ACC112 (cell line): ENCODE measurements around the gene VWA3B.
"Not testable (repeated sequence)": the region's sequence is repeated elsewhere in the genome, so short reads cannot be mapped to it uniquely, and the experiment has no call there.

Source experiments
- H2AFZ ChIP-seq: fragments of 200-600 bp; sonication (generic); one replicate; pipeline ENCODE4 v1.6.0; 2017; ENCODE audit warnings: antibody characterized with exemption, low read length; ENCODE audit not compliant: unreplicated experiment
- H3K27ac ChIP-seq: fragments of 200-600 bp; sonication (generic); 2 replicates; pipeline ENCODE4 v1.5.1; 2014; ENCODE audit warnings: low read depth, mild to moderate bottlenecking, antibody characterized with exemption, low read length, moderate library complexity
- H3K27me3 ChIP-seq: fragments of 200-600 bp; sonication (generic); 2 replicates; pipeline ENCODE4 v1.6.1; 2014; ENCODE audit warnings: mild to moderate bottlenecking, antibody characterized with exemption, low read length, moderate library complexity, mixed read lengths; ENCODE audit not compliant: insufficient read depth
- H3K36me3 ChIP-seq: fragments of 200-600 bp; sonication (generic); 2 replicates; pipeline ENCODE4 v1.6.1; 2016; ENCODE audit warnings: mild to moderate bottlenecking, antibody characterized with exemption, low read length, moderate library complexity, mixed read lengths; ENCODE audit not compliant: insufficient read depth
- H3K4me1 ChIP-seq: fragments of 200-600 bp; sonication (generic); one replicate; pipeline ENCODE4 v1.6.1; 2016; ENCODE audit warnings: low read length, mixed read lengths; ENCODE audit not compliant: insufficient read depth, unreplicated experiment, control insufficient read depth
- H3K4me3 ChIP-seq: fragments of 200-600 bp; sonication (generic); 2 replicates; pipeline ENCODE4 v1.5.1; 2014; ENCODE audit warnings: mild to moderate bottlenecking, low read depth, low read length
- H3K79me2 ChIP-seq: fragments of 200-600 bp; sonication (generic); one replicate; pipeline ENCODE4 v1.6.0; 2016; ENCODE audit warnings: low read length; ENCODE audit not compliant: control insufficient read depth, unreplicated experiment, insufficient read depth

Gene VWA3B

DNA sequence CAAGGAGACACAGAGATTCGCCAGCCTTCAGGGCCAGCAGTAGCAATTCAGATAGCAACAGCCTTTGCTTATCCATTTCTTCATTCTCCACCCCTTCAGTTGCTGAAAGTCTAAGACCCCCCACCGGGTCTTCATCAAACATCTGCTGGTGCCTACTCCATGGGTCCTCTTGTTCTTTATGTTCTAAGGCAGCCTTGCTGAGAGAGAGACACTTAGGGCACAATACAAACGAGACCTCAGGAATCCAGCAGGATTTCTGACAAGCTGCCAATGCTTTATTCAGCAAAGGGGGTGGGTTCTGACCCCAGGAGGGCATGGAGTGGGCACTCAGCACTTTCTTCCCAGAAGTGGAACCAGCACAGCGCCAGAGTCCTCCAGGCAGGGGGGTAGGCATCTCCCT lies 223.0 kb downstream of the VWA3B start:
- H3K4me1 ChIP-seq: no peaks in the 10 kb centered on the region
- no peaks in the 10 kb centered on the region for H3K79me2 ChIP-seq
- H3K4me3 ChIP-seq: no peak overlapping the region
- no peaks in the 10 kb centered on the region for H3K27me3 ChIP-seq
- no peak overlapping the region for H3K27ac ChIP-seq
- H2AFZ ChIP-seq: no peak overlapping the region
- H3K36me3 ChIP-seq: no peaks in the 10 kb centered on the region

DNA sequence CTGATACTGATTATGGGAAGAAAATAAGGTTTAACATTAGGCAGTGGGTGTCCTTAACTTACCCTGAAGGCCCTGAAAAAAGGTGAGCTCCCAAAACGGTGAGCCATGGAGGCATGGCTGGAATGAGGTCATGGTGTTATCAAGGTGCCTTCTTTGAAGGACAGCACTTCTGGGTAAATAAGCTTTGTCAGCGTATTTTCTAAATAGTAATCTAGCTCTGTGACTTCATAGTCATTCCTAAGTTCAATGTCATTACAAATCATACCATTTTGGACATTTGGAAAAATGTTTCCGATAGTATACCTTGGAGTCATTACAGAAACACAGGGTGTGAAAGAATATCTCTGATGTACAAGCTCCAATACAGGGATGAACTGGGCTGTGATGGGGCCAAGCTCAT lies 224.1 kb downstream of the VWA3B start:
- Histone ChIP-seq H3K4me1 (no peaks in the 10 kb centered on the region), H3K79me2 (no peaks in the 10 kb centered on the region), H3K4me3 (no peak overlapping the region), H3K27me3 (no peaks in the 10 kb centered on the region), H2AFZ (no peak overlapping the region), H3K27ac (no peak overlapping the region), H3K36me3 (no peaks in the 10 kb centered on the region)

GRCh38 chr2:98311771-98312545 lies 225.0 kb downstream of the VWA3B start:
- Histone ChIP-seq H3K27ac (no peak overlapping the region), H3K4me3 (no peak overlapping the region), H3K36me3 (no peaks in the 10 kb centered on the region), H3K4me1 (no peaks in the 10 kb centered on the region), H3K27me3 (no peaks in the 10 kb centered on the region), H2AFZ (no peak overlapping the region), H3K79me2 (no peaks in the 10 kb centered on the region)

DNA sequence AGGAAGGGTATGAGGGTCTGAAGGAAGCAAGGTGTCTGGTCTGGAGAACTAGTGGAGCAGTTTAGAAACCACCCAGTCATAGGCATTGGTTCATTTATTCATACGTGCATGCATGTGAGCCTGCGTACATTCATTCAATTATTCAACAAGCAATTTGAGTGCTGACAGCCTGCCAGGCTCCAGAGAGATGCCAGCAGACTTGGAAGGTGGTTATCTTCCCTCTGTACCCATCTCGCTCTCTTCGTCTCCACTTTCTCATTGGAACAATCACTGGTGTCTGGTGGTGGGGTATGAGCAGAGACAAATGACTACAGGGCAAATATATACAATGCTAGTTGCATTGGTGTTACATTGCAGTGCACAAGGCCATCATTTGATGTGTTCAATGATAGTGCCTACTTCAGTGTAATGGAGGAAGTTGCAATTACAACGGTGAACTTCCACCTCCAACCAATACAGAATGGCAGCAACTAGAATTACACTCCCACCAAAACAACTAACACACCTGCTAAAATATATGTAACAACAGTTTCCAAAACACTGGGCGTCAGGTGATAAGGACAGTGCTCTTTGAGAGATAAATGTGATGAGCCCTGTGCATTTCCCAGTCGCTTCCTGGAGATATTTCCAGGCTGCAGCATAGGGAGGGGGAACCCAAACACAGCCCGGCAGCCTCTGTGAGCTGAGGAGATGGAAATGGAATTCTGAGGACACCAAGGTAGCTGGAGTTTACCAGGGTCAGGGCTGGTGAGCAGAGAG lies 226.7 kb downstream of the VWA3B start:
- Histone ChIP-seq H3K79me2 (no peaks in the 10 kb centered on the region), H2AFZ (no peak overlapping the region), H3K27me3 (no peaks in the 10 kb centered on the region), H3K4me1 (no peaks in the 10 kb centered on the region), H3K27ac (no peak overlapping the region), H3K36me3 (no peaks in the 10 kb centered on the region), H3K4me3 (no peak overlapping the region)

GRCh38 chr2:98314251-98314650 lies 227.3 kb downstream of the VWA3B start:
- H3K27me3 ChIP-seq: no peaks in the 10 kb centered on the region
- no peak overlapping the region for H2AFZ ChIP-seq

GRCh38 chr2:98315957-98316356 lies 229.0 kb downstream of the VWA3B start:
- Histone ChIP-seq H3K27me3 (no peaks in the 10 kb centered on the region), H3K4me3 (no peak overlapping the region), H3K4me1 (no peaks in the 10 kb centered on the region), H3K79me2 (no peaks in the 10 kb centered on the region), H3K36me3 (no peaks in the 10 kb centered on the region), H2AFZ (no peak overlapping the region), H3K27ac (no peak overlapping the region)

More at GRCh38 chr2:98314251-98314650, 227.3 kb downstream of the VWA3B start:
- H3K79me2 ChIP-seq: no peaks in the 10 kb centered on the region
- H3K36me3 ChIP-seq: no peaks in the 10 kb centered on the region
- no peaks in the 10 kb centered on the region for H3K4me1 ChIP-seq
- no peak overlapping the region for H3K4me3 ChIP-seq
- H3K27ac ChIP-seq: no peak overlapping the region

- Histone ChIP-seq H2AFZ (no peak overlapping the region), H3K4me1 (no peaks in the 10 kb centered on the region), H3K36me3 (no peaks in the 10 kb centered on the region), H3K4me3 (no peak overlapping the region), H3K27ac (no peak overlapping the region), H3K79me2 (no peaks in the 10 kb centered on the region), H3K27me3 (no peaks in the 10 kb centered on the region)
Measured at GRCh38 chr2:98317214-98317613, 230.2 kb downstream of the VWA3B start.

- H2AFZ ChIP-seq, H3K27me3 ChIP-seq, H3K4me3 ChIP-seq, H3K36me3 ChIP-seq, H3K79me2 ChIP-seq, H3K4me1 ChIP-seq, H3K27ac ChIP-seq: not testable (repeated sequence)
Measured at GRCh38 chr2:98320171-98320570, 233.2 kb downstream of the VWA3B start.

DNA sequence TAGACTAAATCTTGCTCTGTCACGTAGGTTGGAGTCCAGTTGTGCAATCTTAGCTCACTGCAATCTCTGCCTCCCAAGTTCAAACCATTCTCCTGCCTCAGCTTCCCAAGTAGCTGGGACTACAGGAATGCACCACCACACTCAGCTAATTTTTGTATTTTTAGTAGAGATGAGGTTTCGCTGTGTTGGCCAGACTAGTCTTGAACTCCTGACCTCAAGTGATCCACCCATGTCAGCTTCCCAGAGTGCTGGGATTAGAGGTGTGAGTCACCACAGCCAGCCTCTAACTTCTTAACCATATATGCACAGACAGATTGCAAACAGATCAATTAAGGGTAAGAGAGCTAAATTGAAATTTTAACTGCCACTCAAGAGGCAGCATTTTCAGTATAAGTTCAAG lies 237.2 kb downstream of the VWA3B start:
- H3K27ac ChIP-seq: no peak overlapping the region
- H3K27me3 ChIP-seq: no peaks in the 10 kb centered on the region
- peaks cover 9% of the 10 kb centered on the region for H3K4me1 ChIP-seq
- H3K79me2 ChIP-seq: no peaks in the 10 kb centered on the region
- no peak overlapping the region for H2AFZ ChIP-seq
- H3K4me3 ChIP-seq: no peak overlapping the region
- H3K36me3 ChIP-seq: no peaks in the 10 kb centered on the region

GRCh38 chr2:98327776-98328175 lies 240.8 kb downstream of the VWA3B start:
- Histone ChIP-seq H3K4me3 (no peak overlapping the region), H3K27me3 (no peaks in the 10 kb centered on the region), H3K27ac (no peak overlapping the region), H3K79me2 (no peaks in the 10 kb centered on the region), H3K36me3 (no peaks in the 10 kb centered on the region), H3K4me1 (peaks cover 10% of the 10 kb centered on the region), H2AFZ (no peak overlapping the region)

DNA sequence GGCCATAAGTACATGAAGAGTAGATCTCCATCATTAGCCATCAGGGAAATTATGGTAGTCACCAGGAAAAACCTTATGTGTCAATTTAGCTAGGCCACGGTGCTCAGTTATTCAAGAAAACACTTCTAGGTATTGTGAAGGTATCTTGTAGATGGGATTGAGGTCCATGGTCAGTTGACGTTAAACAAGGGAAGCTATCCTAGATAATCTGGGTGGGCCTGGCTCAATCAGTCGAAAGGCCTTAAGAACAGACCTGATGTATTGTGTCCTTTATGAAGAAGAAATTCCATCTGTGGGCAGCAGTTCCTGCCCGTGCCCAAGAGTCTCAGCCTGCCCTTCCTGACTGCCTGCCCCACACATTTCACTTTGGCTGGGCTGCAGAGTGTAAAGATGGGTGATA lies 242.6 kb downstream of the VWA3B start:
- no peaks in the 10 kb centered on the region for H3K27me3 ChIP-seq
- H3K4me3 ChIP-seq: no peak overlapping the region
- H3K79me2 ChIP-seq: no peaks in the 10 kb centered on the region
- peaks cover 15% of the 10 kb centered on the region for H3K4me1 ChIP-seq
- H2AFZ ChIP-seq: no peak overlapping the region
- H3K27ac ChIP-seq: no peak overlapping the region
- H3K36me3 ChIP-seq: no peaks in the 10 kb centered on the region
